Right cardiac atrium (tissue), 5 donors: ENCODE measurements around the gene XDH. TPM values are rescaled to one million over a fixed set of nuclear protein-coding genes. Genes with fewer than 3 reads are reported as not detected.

Experiments
- ATAC-seq, 2 donors: fragments of 200-7000 bp; cut with Tn5 transposase; one replicate each; pipeline versions ENCODE4 v1.8.0 to v1.9.1; 2020; ENCODE audit warnings: moderate library complexity in 2 of 2, mild to moderate bottlenecking in 1 of 2
- DNase-seq, 3 donors: peaks; one replicate each; pipeline ENCODE4 v3.0.0-alpha.2; 2020
- H3K27ac ChIP-seq: one replicate; pipeline ENCODE4 v1.5.1; 2013; ENCODE audit warnings: mild to moderate bottlenecking, low read length, control low read depth, moderate library complexity
- H3K27me3 ChIP-seq: one replicate; pipeline ENCODE4 v1.6.1; 2013; ENCODE audit not compliant: control insufficient read depth, insufficient read depth
- H3K4me1 ChIP-seq: one replicate; pipeline ENCODE4 v1.6.1; 2013; ENCODE audit warnings: low read length; ENCODE audit not compliant: control insufficient read depth, insufficient read depth
- H3K4me3 ChIP-seq: one replicate; pipeline ENCODE4 v1.5.1; 2013; ENCODE audit warnings: low read length, control low read depth
- H3K9me3 ChIP-seq: one replicate; pipeline ENCODE4 v1.6.1; 2013; ENCODE audit warnings: low read length; ENCODE audit not compliant: control insufficient read depth
- WGBS: extraction: QIAGEN DNeasy Blood & Tissue Kit; methylation state at CpG from one replicate; pipeline ENCODE4 v1.1.7; 2013; 5-methylcytosine and 5-hydroxymethylcytosine counted together
- intact Hi-C, 4 donors: fragments of 100-400 bp; cut with DNase I; formaldehyde crosslinking; loops; one replicate each; pipeline versions ENCODE4 v1.11.0 to v1.14.0; 2022 to 2023
- polyA plus RNA-seq: library from polyadenylated mRNA; stranded (reverse); fragments of 200-250 nt; gene quantifications from one replicate; pipeline ENCODE4 v1.2.3, GENCODE V29; 2013
- total RNA-seq, 4 donors: library from RNA; stranded (reverse); fragmentation: NEBNext Ultra II Directional; extraction: Animal tissue kit (Norgen Biotek cat#: 25700); gene quantifications; one replicate each; pipeline ENCODE4 v1.2.1, GENCODE V29; 2021
- donor health status: healthy with polysubstance abuse.
- donor health status: DM: no; HTN: yes; CAD: no.
- donor health status: DM: no; HTN: no; CAD: no.
- donor health status: DM: no; HTN: yes; CAD: no; lungs with severe emphysema.
- donor health status: DM: yes; HTN: yes; CAD: no.

Gene XDH
- total and polyA plus RNA-seq, 5 donors: 0.29 TPM; not detected in 4

DNA sequence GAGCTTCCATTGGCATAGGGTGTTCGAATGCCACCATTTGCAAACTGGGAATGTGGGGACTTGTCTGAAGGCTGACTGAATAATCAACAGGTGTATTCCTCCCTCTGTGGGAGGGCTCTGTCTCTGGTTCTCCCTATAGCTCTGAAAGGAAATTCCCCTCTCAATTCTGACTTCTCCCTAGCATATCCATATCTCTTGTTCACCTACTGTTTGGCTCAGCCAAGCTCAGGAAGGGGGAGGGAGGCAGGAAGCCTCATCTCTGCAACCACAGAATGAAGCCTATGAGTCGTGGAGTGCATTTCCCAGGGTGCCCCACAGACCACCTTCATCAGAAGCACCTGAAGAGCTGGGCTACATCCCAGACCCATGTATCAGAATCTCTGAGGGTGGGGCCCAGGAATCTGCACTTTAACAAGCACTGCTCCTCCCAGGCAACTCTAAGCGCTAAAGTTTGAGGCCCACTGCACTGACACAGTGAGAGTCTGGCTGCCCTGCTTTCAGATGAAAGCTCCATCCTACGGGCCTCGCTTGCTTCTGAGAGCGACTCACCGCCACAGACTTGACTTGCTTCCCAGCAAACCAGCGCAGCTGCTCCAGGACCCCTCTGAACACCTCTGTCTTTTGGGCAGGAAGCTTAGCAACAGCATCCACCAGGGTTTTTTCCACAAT lies 32.0 kb downstream of the XDH start:
- no peak for DNase-seq
- Histone ChIP-seq H3K4me3 (no peak overlapping the region), H3K4me1 (no peaks in the 10 kb centered on the region), H3K9me3 (no peaks in the 10 kb centered on the region), H3K27me3 (no peaks in the 10 kb centered on the region), H3K27ac (no peak overlapping the region)
- 70% methylated on average over 8 of the region's 8 CpGs for WGBS
- no peak for ATAC-seq
- intact Hi-C loops: no loop called here

- no peaks in the 10 kb centered on the region for H3K4me1 ChIP-seq
- intact Hi-C loops: no loop called here
- H3K27ac ChIP-seq: no peak overlapping the region
- ATAC-seq (no peak), DNase-seq (no peak)
- 75% methylated on average over 6 of the region's 6 CpGs for WGBS
- no peaks in the 10 kb centered on the region for H3K9me3 ChIP-seq
- no peaks in the 10 kb centered on the region for H3K27me3 ChIP-seq
- H3K4me3 ChIP-seq: no peak overlapping the region
Observed at GRCh38 chr2:31381601-31382000, 32.9 kb downstream of the XDH start.

- no peak for ATAC-seq
- no peaks in the 10 kb centered on the region for H3K4me1 ChIP-seq
- no peak for DNase-seq
- no peaks in the 10 kb centered on the region for H3K27me3 ChIP-seq
- no peak overlapping the region for H3K4me3 ChIP-seq
- WGBS: 95% methylated on average over 3 of the region's 3 CpGs
- intact Hi-C loops: no loop called here
- no peak overlapping the region for H3K27ac ChIP-seq
- H3K9me3 ChIP-seq: no peaks in the 10 kb centered on the region
Observed at GRCh38 chr2:31380243-31380642, 34.3 kb downstream of the XDH start.

GRCh38 chr2:31379747-31380146 lies 34.8 kb downstream of the XDH start:
- Histone ChIP-seq H3K27ac (no peak overlapping the region), H3K4me3 (no peak overlapping the region), H3K9me3 (no peaks in the 10 kb centered on the region), H3K27me3 (no peaks in the 10 kb centered on the region), H3K4me1 (no peaks in the 10 kb centered on the region)
- intact Hi-C loops: no loop called here
- ATAC-seq (no peak), DNase-seq (no peak)
- WGBS: 90% methylated on average over 1 of the region's 1 CpG

DNA sequence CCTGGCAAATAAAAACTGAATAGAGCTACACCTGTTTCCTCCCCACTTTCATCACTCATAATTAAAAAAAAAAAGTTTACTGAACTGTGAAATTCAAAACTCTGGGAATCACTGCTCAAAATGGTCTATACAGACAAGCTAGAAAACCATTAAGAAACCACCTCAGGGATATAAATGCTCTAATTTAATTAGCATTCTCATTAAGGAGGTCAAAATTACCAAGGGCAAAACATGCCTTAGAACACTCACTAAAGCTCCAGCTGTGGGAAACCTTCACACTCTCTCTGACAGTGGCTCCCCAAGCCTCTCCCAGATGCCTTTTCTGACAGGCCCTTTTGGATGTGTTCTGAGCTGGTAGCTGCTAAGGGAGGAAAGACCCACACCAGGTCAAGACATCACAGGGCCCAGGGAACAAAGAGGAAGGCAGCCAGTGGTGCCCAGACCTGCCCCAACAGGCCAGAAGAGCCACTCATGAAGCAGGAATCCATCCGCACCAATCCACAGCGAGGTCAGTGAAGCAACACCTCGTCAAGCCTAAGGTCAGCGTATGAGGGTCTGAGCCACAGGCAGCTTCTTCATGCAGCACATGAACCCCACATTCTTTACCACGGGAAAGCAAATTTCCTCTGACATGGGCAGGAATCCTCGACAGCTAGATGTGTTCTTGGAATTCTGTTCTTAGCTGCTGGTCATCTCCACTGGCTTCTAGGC lies 35.6 kb downstream of the XDH start:
- no peak for DNase-seq
- no peak overlapping the region for H3K4me3 ChIP-seq
- 89% methylated on average over 6 of the region's 6 CpGs for WGBS
- no peaks in the 10 kb centered on the region for H3K4me1 ChIP-seq
- intact Hi-C loops: no loop called here
- no peaks in the 10 kb centered on the region for H3K9me3 ChIP-seq
- no peak overlapping the region for H3K27ac ChIP-seq
- no peak for ATAC-seq
- no peaks in the 10 kb centered on the region for H3K27me3 ChIP-seq

- intact Hi-C loops: no loop called here
- WGBS: 71% methylated on average over 3 of the region's 3 CpGs
- DNase-seq (no peak), ATAC-seq (no peak)
- H3K4me1 ChIP-seq: no peaks in the 10 kb centered on the region
- no peak overlapping the region for H3K4me3 ChIP-seq
- no peak overlapping the region for H3K27ac ChIP-seq
- H3K27me3 ChIP-seq: no peaks in the 10 kb centered on the region
- no peaks in the 10 kb centered on the region for H3K9me3 ChIP-seq
Observed at GRCh38 chr2:31378389-31378788, 36.2 kb downstream of the XDH start.

GRCh38 chr2:31373127-31373526 lies 41.4 kb downstream of the XDH start:
- ATAC-seq (no peak), DNase-seq (no peak)
- Histone ChIP-seq H3K27me3 (no peaks in the 10 kb centered on the region), H3K4me3 (no peak overlapping the region), H3K4me1 (no peaks in the 10 kb centered on the region), H3K9me3 (no peaks in the 10 kb centered on the region), H3K27ac (no peak overlapping the region)
- intact Hi-C loops: no loop called here
- 77% methylated on average over 2 of the region's 2 CpGs for WGBS

GRCh38 chr2:31372097-31372496 lies 42.4 kb downstream of the XDH start:
- Histone ChIP-seq H3K27ac (no peak overlapping the region), H3K4me1 (no peaks in the 10 kb centered on the region), H3K4me3 (no peak overlapping the region), H3K9me3 (no peaks in the 10 kb centered on the region), H3K27me3 (no peaks in the 10 kb centered on the region)
- 83% methylated on average over 10 of the region's 10 CpGs for WGBS
- ATAC-seq: no peak
- DNase-seq: no peak
- intact Hi-C loops: no loop called here

- WGBS: 59% methylated on average over 3 of the region's 3 CpGs
Observed at GRCh38 chr2:31371691-31372090, 42.9 kb downstream of the XDH start.

DNA sequence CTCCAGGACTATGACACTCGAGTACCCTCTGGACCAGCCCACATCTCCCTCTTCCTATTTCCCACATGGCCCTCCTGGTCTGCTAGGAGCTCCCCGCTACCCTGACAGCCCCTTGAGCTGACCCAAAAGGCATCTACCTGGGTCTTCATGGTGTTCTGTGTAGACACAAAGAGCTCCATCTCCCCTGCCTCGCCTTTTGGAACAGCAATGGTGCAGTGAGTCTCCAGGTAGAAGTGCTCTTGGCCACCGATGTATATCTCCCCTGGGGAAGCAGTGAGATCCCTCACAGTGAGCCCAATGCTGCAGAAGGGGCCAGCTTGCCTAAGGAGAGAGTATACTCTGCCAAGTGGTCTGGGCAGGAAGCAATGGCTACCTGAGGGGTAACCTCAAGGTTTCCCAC lies 47.8 kb downstream of the XDH start:
- no peak overlapping the region for H3K27ac ChIP-seq
- H3K4me3 ChIP-seq: no peak overlapping the region
- ATAC-seq (no peak), DNase-seq (no peak)
- H3K4me1 ChIP-seq: no peaks in the 10 kb centered on the region
- no peaks in the 10 kb centered on the region for H3K27me3 ChIP-seq
- 87% methylated on average over 4 of the region's 4 CpGs for WGBS
- H3K9me3 ChIP-seq: no peaks in the 10 kb centered on the region
- intact Hi-C loops: no loop called here

More at GRCh38 chr2:31371691-31372090, 42.9 kb downstream of the XDH start:
- no peak for DNase-seq
- intact Hi-C loops: no loop called here
- Histone ChIP-seq H3K27ac (no peak overlapping the region), H3K4me3 (no peak overlapping the region), H3K9me3 (no peaks in the 10 kb centered on the region), H3K4me1 (no peaks in the 10 kb centered on the region), H3K27me3 (no peaks in the 10 kb centered on the region)
- ATAC-seq: no peak

GRCh38 chr2:31365834-31366505 lies 48.6 kb downstream of the XDH start:
- H3K4me3 ChIP-seq: no peak overlapping the region
- no peak for DNase-seq
- 93% methylated on average over 9 of the region's 9 CpGs for WGBS
- no peaks in the 10 kb centered on the region for H3K27me3 ChIP-seq
- H3K27ac ChIP-seq: no peak overlapping the region
- H3K9me3 ChIP-seq: no peaks in the 10 kb centered on the region
- H3K4me1 ChIP-seq: no peaks in the 10 kb centered on the region
- ATAC-seq: no peak
- intact Hi-C loops: no loop called here
